Measurements from ENCODE around the gene AHSP. TPM values are rescaled to one million over a fixed set of nuclear protein-coding genes. Genes with fewer than 3 reads are reported as not detected.
"Not testable (repeated sequence)": the region's sequence is repeated elsewhere in the genome, so short reads cannot be mapped to it uniquely, and the experiment has no call there.

AHSP gene
- total RNA-seq, 2 experiments from 2014 or later: not detected

- Mint-ChIP-seq H3K27me3 (peaks cover 17% of the 10 kb centered on the region), H3K27ac (no peak overlapping the region), H3K4me1 (peaks cover 17% of the 10 kb centered on the region), H3K9me3 (ENCODE audit: low read depth) (no peaks in the 10 kb centered on the region), H3K36me3 (ENCODE audit: low read depth) (no peaks in the 10 kb centered on the region), H3K4me3 (no peak overlapping the region)
- ATAC-seq: no peak
- POLR2A ChIA-PET: no interaction called here
- no peak for DNase-seq
- CTCF ChIA-PET: no interaction called here
- intact Hi-C loops (cut with DNase I, micrococcal nuclease): no loop called here
These were observed 3.4 kb downstream of the AHSP start for GRCh38 chr16:31531096-31531495.

GRCh38 chr16:31532120-31532519, 4.4 kb downstream of the AHSP start:
- ChIA-PET CTCF (no interaction called here), POLR2A (no interaction called here)
- no peaks in the 10 kb centered on the region for H3K36me3 Mint-ChIP-seq (ENCODE audit: low read depth)
- no peak overlapping the region for H3K27ac Mint-ChIP-seq
- intact Hi-C loops (cut with DNase I, micrococcal nuclease): no loop called here
- peaks cover 19% of the 10 kb centered on the region for H3K27me3 Mint-ChIP-seq
- H3K4me1 Mint-ChIP-seq: peaks cover 17% of the 10 kb centered on the region
- DNase-seq (no peak), ATAC-seq (no peak)
- no peaks in the 10 kb centered on the region for H3K9me3 Mint-ChIP-seq (ENCODE audit: low read depth)
- H3K4me3 Mint-ChIP-seq: no peak overlapping the region

GRCh38 chr16:31532896-31533295, 5.2 kb downstream of the AHSP start:
- no peak overlapping the region for H3K4me3 Mint-ChIP-seq
- peaks cover 17% of the 10 kb centered on the region for H3K4me1 Mint-ChIP-seq
- no peak overlapping the region for H3K27ac Mint-ChIP-seq
- intact Hi-C loops (cut with DNase I, micrococcal nuclease): no loop called here
- ChIA-PET POLR2A (no interaction called here), CTCF (no interaction called here)
- peaks cover 21% of the 10 kb centered on the region for H3K27me3 Mint-ChIP-seq
- H3K9me3 Mint-ChIP-seq (ENCODE audit: low read depth): no peaks in the 10 kb centered on the region
- no peak for DNase-seq
- no peaks in the 10 kb centered on the region for H3K36me3 Mint-ChIP-seq (ENCODE audit: low read depth)
- no peak for ATAC-seq

GRCh38 chr16:31535737-31536136, 8.0 kb downstream of the AHSP start:
- Mint-ChIP-seq H3K36me3 (ENCODE audit: low read depth) (no peaks in the 10 kb centered on the region), H3K27me3 (peaks cover 18% of the 10 kb centered on the region), H3K4me3 (no peak overlapping the region), H3K4me1 (peaks cover 7% of the 10 kb centered on the region), H3K9me3 (ENCODE audit: low read depth) (peaks cover 3% of the 10 kb centered on the region), H3K27ac (no peak overlapping the region)
- intact Hi-C loops (cut with DNase I, micrococcal nuclease): no loop called here
- CTCF ChIA-PET: interaction anchor here (0.7 kb wide), 1 partner anchor 28 kb away, joined by 3 read pairs; no protein-coding TSS in a partner anchor
- no peak for DNase-seq
- ATAC-seq: no peak
- POLR2A ChIA-PET: no interaction called here

- ChIA-PET POLR2A (no interaction called here), CTCF (interaction anchor here (1.0 kb wide), 1 partner anchor 76 kb away, joined by 3 read pairs; no protein-coding TSS in a partner anchor)
- Mint-ChIP-seq H3K4me1 (peaks cover 7% of the 10 kb centered on the region), H3K27ac (no peak overlapping the region), H3K27me3 (peaks cover 20% of the 10 kb centered on the region), H3K4me3 (no peak overlapping the region), H3K9me3 (ENCODE audit: low read depth) (peaks cover 3% of the 10 kb centered on the region), H3K36me3 (ENCODE audit: low read depth) (no peaks in the 10 kb centered on the region)
- intact Hi-C loops (cut with DNase I, micrococcal nuclease): no loop called here
- no peak for ATAC-seq
- no peak for DNase-seq
These were observed 9.2 kb downstream of the AHSP start for GRCh38 chr16:31536804-31537361.

GRCh38 chr16:31537362-31538242, 9.9 kb downstream of the AHSP start:
- intact Hi-C loops (cut with DNase I, micrococcal nuclease): no loop called here
- Mint-ChIP-seq H3K9me3 (ENCODE audit: low read depth) (peaks cover 6% of the 10 kb centered on the region), H3K4me3 (no peak overlapping the region), H3K27me3 (peaks cover 23% of the 10 kb centered on the region), H3K4me1 (peaks cover 7% of the 10 kb centered on the region), H3K36me3 (ENCODE audit: low read depth) (no peaks in the 10 kb centered on the region), H3K27ac (no peak overlapping the region)
- ATAC-seq (peak; percentile 26), DNase-seq (no peak)
- POLR2A ChIA-PET: no interaction called here
- CTCF ChIA-PET: interaction anchor here (1.0 kb wide), 1 partner anchor 77 kb away, joined by 3 read pairs; no protein-coding TSS in a partner anchor

GRCh38 chr16:31538243-31538598, 10.5 kb downstream of the AHSP start:
- H3K27ac Mint-ChIP-seq; DNase-seq; H3K4me3 Mint-ChIP-seq; intact Hi-C loops (cut with DNase I, micrococcal nuclease); H3K9me3 Mint-ChIP-seq (ENCODE audit: low read depth); POLR2A ChIA-PET; H3K36me3 Mint-ChIP-seq (ENCODE audit: low read depth); ATAC-seq; H3K4me1 Mint-ChIP-seq: not testable (repeated sequence)
- CTCF ChIA-PET: interaction anchor here (1.0 kb wide), 1 partner anchor 77 kb away, joined by 3 read pairs; no protein-coding TSS in a partner anchor
- H3K27me3 Mint-ChIP-seq: peaks cover 23% of the 10 kb centered on the region

GRCh38 chr16:31539762-31540161, 12.1 kb downstream of the AHSP start:
- POLR2A ChIA-PET; H3K27ac Mint-ChIP-seq; CTCF ChIA-PET; H3K9me3 Mint-ChIP-seq (ENCODE audit: low read depth); H3K4me3 Mint-ChIP-seq; ATAC-seq; DNase-seq; H3K36me3 Mint-ChIP-seq (ENCODE audit: low read depth); H3K4me1 Mint-ChIP-seq: not testable (repeated sequence)
- H3K27me3 Mint-ChIP-seq: peaks cover 23% of the 10 kb centered on the region
- intact Hi-C loops (cut with DNase I, micrococcal nuclease): loop anchor here in 1 of 2 experiments (5.0 kb wide), 1 partner anchor 53 kb away; no protein-coding TSS in a partner anchor

GRCh38 chr16:31542763-31543162, 15.1 kb downstream of the AHSP start:
- no peak for ATAC-seq
- intact Hi-C loops (cut with DNase I, micrococcal nuclease): loop anchor here in 1 of 2 experiments (5.0 kb wide), 1 partner anchor 50 kb away; no protein-coding TSS in a partner anchor
- H3K27ac Mint-ChIP-seq: no peak overlapping the region
- H3K4me1 Mint-ChIP-seq: peaks cover 5% of the 10 kb centered on the region
- H3K36me3 Mint-ChIP-seq (ENCODE audit: low read depth): no peaks in the 10 kb centered on the region
- POLR2A ChIA-PET: no interaction called here
- CTCF ChIA-PET: no interaction called here
- H3K4me3 Mint-ChIP-seq: no peak overlapping the region
- H3K9me3 Mint-ChIP-seq (ENCODE audit: low read depth): peaks cover 6% of the 10 kb centered on the region
- DNase-seq: no peak
- H3K27me3 Mint-ChIP-seq: peaks cover 17% of the 10 kb centered on the region

GRCh38 chr16:31561426-31562233, 33.9 kb downstream of the AHSP start:
- no peak for DNase-seq

GRCh38 chr16:31568577-31569359, 41.1 kb downstream of the AHSP start:
- POLR2A ChIA-PET: no interaction called here
- DNase-seq (peak; percentile 25), ATAC-seq (peak; percentile 58)
- H3K4me1 Mint-ChIP-seq: peaks cover 5% of the 10 kb centered on the region
- H3K9me3 Mint-ChIP-seq (ENCODE audit: low read depth): peaks cover 11% of the 10 kb centered on the region
- H3K4me3 Mint-ChIP-seq: peak overlapping the region; percentile 60
- CTCF ChIA-PET: interaction anchor here (0.8 kb wide), 1 partner anchor 113 kb away, joined by 3 read pairs; no protein-coding TSS in a partner anchor
- H3K27ac Mint-ChIP-seq: no peak overlapping the region
- H3K27me3 Mint-ChIP-seq: peaks cover 37% of the 10 kb centered on the region
- H3K36me3 Mint-ChIP-seq (ENCODE audit: low read depth): no peaks in the 10 kb centered on the region
- intact Hi-C loops (cut with DNase I, micrococcal nuclease): no loop called here

More at GRCh38 chr16:31561426-31562233, 33.9 kb downstream of the AHSP start:
- H3K4me1 Mint-ChIP-seq: no peaks in the 10 kb centered on the region
- H3K27me3 Mint-ChIP-seq: peaks cover 12% of the 10 kb centered on the region
- ChIA-PET POLR2A (interaction anchor here (0.6 kb wide), 1 partner anchor 177 kb away, joined by 3 read pairs; no protein-coding TSS in a partner anchor), CTCF (no interaction called here)
- H3K27ac Mint-ChIP-seq: no peak overlapping the region
- intact Hi-C loops (cut with DNase I, micrococcal nuclease): no loop called here
- H3K4me3 Mint-ChIP-seq: no peak overlapping the region
- no peaks in the 10 kb centered on the region for H3K9me3 Mint-ChIP-seq (ENCODE audit: low read depth)
- H3K36me3 Mint-ChIP-seq (ENCODE audit: low read depth): no peaks in the 10 kb centered on the region
- ATAC-seq: no peak
